ENCODE results near the gene NDUFS3. TPM values are rescaled to one million over a fixed set of nuclear protein-coding genes. Genes with fewer than 3 reads are reported as not detected.
"Not testable (repeated sequence)": the region's sequence is repeated elsewhere in the genome, so short reads cannot be mapped to it uniquely, and the experiment has no call there.

Gene NDUFS3
- total and polyA plus RNA-seq, 7 donors: 160 to 528 (median 225) TPM

DNA sequence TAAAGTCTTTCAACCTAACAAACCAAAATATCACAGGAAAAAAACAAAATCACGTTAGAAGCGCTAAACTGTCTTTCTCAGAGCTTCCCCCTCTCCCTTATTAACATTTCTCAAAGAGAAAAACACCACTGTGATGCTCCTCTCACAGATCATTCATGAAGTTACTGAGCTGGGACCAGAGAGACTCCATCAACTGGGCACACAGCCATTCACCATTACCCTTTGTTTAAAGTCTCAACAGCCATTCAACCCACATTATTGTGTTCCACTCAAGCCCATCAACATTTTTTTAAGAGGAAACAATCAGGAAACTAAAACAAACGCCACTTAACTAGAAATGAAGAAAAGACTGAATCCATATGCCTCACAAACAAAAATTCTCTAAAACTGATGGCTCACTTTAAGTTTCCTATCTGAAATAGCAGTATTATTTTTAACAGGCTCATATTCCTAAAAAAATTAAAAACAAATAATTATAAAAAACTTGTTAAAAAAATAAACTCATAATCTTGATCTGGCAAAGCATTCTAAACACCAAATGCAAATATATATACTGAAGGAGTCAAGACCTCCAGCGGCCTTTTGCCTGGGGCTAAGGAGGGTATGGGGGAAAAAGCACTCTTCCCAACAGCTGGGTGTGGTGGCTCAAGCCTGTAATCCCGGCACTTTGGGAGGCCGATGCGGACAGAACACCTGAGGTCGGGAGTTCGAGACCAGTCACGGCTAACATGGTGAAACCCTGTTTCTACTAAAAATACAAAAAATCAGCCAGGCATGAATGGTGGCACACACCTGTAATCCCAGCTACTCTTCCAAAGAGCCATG lies 39.9 kb upstream of the NDUFS3 start:
- DNase-seq (no peak), ATAC-seq (no peak)
- H3K9me3 ChIP-seq: no peaks in the 10 kb centered on the region
- intact Hi-C loops (cut with DNase I): no loop called here
- peaks cover 0 to 7% of the 10 kb centered on the region in 2 donors for H3K36me3 ChIP-seq (ENCODE audit: insufficient read depth in 1 of 2, low read depth in 1 of 2)
- no peaks in the 10 kb centered on the region for H3K27me3 ChIP-seq (ENCODE audit: insufficient read depth in 3 of 3, low read length in 2 of 3)
- TF ChIP-seq, protein P1, sequence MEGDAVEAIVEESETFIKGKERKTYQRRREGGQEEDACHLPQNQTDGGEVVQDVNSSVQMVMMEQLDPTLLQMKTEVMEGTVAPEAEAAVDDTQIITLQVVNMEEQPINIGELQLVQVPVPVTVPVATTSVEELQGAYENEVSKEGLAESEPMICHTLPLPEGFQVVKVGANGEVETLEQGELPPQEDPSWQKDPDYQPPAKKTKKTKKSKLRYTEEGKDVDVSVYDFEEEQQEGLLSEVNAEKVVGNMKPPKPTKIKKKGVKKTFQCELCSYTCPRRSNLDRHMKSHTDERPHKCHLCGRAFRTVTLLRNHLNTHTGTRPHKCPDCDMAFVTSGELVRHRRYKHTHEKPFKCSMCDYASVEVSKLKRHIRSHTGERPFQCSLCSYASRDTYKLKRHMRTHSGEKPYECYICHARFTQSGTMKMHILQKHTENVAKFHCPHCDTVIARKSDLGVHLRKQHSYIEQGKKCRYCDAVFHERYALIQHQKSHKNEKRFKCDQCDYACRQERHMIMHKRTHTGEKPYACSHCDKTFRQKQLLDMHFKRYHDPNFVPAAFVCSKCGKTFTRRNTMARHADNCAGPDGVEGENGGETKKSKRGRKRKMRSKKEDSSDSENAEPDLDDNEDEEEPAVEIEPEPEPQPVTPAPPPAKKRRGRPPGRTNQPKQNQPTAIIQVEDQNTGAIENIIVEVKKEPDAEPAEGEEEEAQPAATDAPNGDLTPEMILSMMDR (IDR thresholded peaks at IDR 0.05): no peak
- H3K4me3 ChIP-seq: no peak overlapping the region
- H3K27ac ChIP-seq: peak overlapping the region; percentile 64
- peaks cover 74% of the 10 kb centered on the region for H3K4me1 ChIP-seq
- 75 to 85% (median 85%) methylated on average over 10 of the region's 10 CpGs for WGBS, 3 donors

DNA sequence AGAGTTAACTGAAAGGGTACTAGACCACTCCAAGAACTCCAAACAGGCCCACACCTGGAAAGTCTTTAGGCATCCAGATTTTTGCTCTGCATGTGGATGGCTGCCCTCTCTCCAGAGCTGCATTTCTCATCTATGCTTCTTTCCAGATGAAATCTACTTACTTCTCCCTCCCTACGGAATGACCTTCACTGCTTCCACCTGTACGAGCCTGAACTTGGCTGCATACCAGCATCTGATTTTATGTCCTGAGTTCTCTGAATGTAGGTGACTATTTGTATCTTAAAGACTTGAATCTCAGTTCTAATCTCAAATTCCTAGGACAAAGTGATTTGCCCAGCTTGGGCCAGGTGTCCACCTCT lies 39.2 kb upstream of the NDUFS3 start:
- intact Hi-C loops (cut with DNase I): no loop called here
- Histone ChIP-seq H3K4me3 (peak overlapping the region; percentile 9), H3K4me1 (peaks cover 74% of the 10 kb centered on the region), H3K36me3 (ENCODE audit: insufficient read depth in 1 of 2, low read depth in 1 of 2) (peaks cover 0 to 7% of the 10 kb centered on the region in 2 donors), H3K27ac (peak overlapping the region; percentile 64), H3K9me3 (no peaks in the 10 kb centered on the region), H3K27me3 (ENCODE audit: insufficient read depth in 3 of 3, low read length in 2 of 3) (no peaks in the 10 kb centered on the region)
- 12 to 26% (median 15%) methylated on average over 2 of the region's 2 CpGs for WGBS, 3 donors
- TF ChIP-seq, protein P1 (IDR thresholded peaks at IDR 0.05): no peak
- DNase-seq (no peak), ATAC-seq (no peak)

DNA sequence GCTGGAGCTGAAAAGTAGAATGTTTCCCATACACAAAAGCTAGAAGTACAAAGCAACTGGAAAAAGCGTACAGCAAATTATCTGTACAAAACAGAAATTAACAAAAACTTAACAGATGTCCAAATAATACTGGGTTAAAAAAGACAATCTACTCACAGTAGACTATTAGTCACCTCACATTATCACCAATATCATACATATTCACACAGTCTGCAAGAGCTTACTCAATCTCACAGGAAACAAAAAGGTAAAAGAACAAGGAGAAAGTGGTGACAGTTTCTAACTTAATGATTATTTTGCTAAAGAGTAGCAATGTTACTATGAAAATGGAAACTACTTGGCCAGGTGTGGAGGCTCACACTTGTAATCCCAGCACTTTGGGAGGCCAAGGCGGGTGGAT lies 37.8 kb upstream of the NDUFS3 start:
- DNase-seq (no peak), ATAC-seq (no peak)
- H3K4me3 ChIP-seq: no peak overlapping the region
- TF ChIP-seq, protein P1 (IDR thresholded peaks at IDR 0.05): no peak
- no peaks in the 10 kb centered on the region for H3K36me3 ChIP-seq (ENCODE audit: insufficient read depth in 1 of 2, low read depth in 1 of 2)
- intact Hi-C loops (cut with DNase I): no loop called here
- 97 to 98% (median 97%) methylated on average over 2 of the region's 2 CpGs for WGBS, 3 donors
- H3K27me3 ChIP-seq (ENCODE audit: insufficient read depth in 3 of 3, low read length in 2 of 3): no peaks in the 10 kb centered on the region
- peaks cover 69% of the 10 kb centered on the region for H3K4me1 ChIP-seq
- peak overlapping the region; percentile 64 for H3K27ac ChIP-seq
- H3K9me3 ChIP-seq: no peaks in the 10 kb centered on the region

DNA sequence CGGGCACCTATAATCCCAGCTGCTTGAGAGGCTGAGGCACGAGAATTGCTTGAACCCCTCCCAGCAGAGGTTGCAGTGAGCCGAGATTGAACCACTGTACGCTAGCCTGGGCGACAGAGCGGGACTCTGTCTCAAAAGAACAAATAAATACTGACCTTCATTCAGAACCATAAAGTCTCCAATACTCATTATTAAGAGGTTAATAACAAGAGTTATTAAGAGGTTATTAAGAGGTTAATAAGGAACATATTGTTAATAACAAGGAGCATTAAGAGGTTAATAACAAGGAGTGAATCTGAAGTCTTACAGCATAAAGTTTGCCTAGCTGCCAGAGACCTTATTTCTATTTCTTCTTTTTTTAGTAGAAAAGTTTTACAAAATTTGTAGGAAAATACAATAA lies 33.6 kb upstream of the NDUFS3 start:
- intact Hi-C loops (cut with DNase I): no loop called here
- Histone ChIP-seq H3K36me3 (ENCODE audit: insufficient read depth in 1 of 2, low read depth in 1 of 2) (no peaks in the 10 kb centered on the region), H3K9me3 (no peaks in the 10 kb centered on the region), H3K27me3 (ENCODE audit: insufficient read depth in 3 of 3, low read length in 2 of 3) (no peaks in the 10 kb centered on the region), H3K27ac (no peak overlapping the region), H3K4me1 (peaks cover 64% of the 10 kb centered on the region), H3K4me3 (no peak overlapping the region)
- ATAC-seq: no peak
- 93 to 96% (median 93%) methylated on average over 6 of the region's 6 CpGs for WGBS, 3 donors
- no peak for DNase-seq
- TF ChIP-seq, protein P1 (IDR thresholded peaks at IDR 0.05): no peak

DNA sequence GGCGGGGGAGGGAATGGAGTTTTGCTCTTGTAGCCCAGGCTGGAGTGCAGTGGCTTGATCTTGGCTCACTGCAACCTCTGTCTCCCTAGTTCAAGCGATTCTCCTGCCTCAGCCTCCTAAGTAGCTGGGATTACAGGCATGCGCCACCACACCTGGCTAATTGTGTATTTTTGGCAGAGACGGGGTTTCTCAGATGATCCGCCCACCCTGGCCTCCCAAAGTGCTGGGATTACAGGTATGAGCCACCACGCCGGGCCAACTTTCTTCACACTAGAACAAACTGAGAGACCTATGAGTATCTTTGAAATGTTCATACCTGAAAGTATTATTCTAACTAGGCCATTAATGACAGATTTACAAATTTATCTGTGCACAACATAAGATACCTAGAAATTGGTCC lies 32.6 kb upstream of the NDUFS3 start:
- H3K27me3 ChIP-seq (ENCODE audit: insufficient read depth in 3 of 3, low read length in 2 of 3); H3K36me3 ChIP-seq (ENCODE audit: insufficient read depth in 1 of 2, low read depth in 1 of 2); H3K4me3 ChIP-seq; ATAC-seq; H3K27ac ChIP-seq; intact Hi-C loops (cut with DNase I); DNase-seq; H3K9me3 ChIP-seq: not testable (repeated sequence)
- WGBS, 3 donors: 94 to 98% (median 95%) methylated on average over 7 of the region's 7 CpGs
- H3K4me1 ChIP-seq: peaks cover 64% of the 10 kb centered on the region
